Lower leg skin (tissue), 3 donors: ENCODE measurements around the gene ZIC5.

Experiments used
- POLR2A ChIP-seq, 2 donors: fragments of 450-650 bp; IDR thresholded peaks; one replicate each; pipeline ENCODE4 v1.6.1; 2016 to 2017; ENCODE audit warnings: antibody characterized with exemption in 2 of 2, mild to moderate bottlenecking in 1 of 2, moderate library complexity in 1 of 2
- TF ChIP-seq, protein P1 (sequence below), 3 donors: fragments of 450-650 bp; IDR thresholded peaks; one replicate each; pipeline ENCODE4 v1.5.1; 2016; ENCODE audit warnings: antibody characterized with exemption in 3 of 3, mild to moderate bottlenecking in 3 of 3, moderate library complexity in 2 of 3

DNA sequence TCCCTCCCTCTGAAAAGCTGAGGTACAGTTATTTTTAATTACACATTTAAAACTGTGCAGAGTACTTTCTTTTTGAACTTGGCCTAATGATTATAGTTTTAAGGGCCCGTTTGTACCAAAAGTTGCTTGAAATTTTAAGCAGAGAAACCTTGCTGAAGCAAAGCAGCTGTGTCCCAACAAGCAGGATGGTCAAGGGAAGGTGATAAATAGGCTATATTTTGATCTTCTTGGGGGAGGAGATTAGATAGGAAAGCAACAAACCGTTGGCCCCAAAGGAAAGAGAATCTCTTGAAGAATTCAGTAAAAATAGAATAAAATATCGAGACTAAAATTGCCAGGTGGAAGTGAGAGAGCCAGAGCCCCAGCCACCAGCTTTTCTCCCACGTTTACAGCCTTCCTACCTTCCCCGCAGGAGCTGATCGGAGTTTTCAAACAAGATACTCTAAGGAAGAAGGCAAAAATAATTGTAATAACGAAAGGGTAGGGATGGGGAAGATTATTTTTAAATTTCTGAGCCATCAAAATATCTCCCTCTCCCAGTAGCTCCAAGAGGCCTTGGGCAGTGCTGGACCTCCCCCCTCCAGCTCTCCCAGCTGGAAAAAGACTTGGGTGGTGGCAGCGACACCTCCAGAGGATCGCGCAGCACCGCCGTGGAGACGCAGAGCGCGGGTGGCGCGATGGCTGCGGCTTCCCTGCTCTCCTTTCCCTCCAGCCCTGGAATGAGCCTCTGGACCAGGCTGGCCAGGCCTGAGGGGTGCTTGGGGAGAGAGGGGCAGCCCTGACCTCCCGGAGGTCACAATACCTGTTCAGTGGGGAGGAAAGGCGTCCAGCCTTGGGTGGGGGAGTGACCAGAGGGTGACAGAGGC is 15.8 kb upstream of the ZIC5 start:
- TF ChIP-seq, protein P1, sequence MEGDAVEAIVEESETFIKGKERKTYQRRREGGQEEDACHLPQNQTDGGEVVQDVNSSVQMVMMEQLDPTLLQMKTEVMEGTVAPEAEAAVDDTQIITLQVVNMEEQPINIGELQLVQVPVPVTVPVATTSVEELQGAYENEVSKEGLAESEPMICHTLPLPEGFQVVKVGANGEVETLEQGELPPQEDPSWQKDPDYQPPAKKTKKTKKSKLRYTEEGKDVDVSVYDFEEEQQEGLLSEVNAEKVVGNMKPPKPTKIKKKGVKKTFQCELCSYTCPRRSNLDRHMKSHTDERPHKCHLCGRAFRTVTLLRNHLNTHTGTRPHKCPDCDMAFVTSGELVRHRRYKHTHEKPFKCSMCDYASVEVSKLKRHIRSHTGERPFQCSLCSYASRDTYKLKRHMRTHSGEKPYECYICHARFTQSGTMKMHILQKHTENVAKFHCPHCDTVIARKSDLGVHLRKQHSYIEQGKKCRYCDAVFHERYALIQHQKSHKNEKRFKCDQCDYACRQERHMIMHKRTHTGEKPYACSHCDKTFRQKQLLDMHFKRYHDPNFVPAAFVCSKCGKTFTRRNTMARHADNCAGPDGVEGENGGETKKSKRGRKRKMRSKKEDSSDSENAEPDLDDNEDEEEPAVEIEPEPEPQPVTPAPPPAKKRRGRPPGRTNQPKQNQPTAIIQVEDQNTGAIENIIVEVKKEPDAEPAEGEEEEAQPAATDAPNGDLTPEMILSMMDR (IDR thresholded peaks at IDR 0.05) = no peak
- no peak for TF ChIP-seq POLR2A (IDR thresholded peaks at IDR 0.05)
